SK-N-MC (cell line): ENCODE measurements around the gene LRMDA.

ENCODE experiments used
- EZH2 ChIP-seq: fragments of 200-600 bp; sonication (generic); IDR thresholded peaks from one replicate; pipeline ENCODE4 v1.6.1; 2017; ENCODE audit warnings: antibody characterized with exemption
- FOXP2 ChIP-seq: optimal IDR thresholded peaks from 2 replicates; pipeline ENCODE3; 2011; ENCODE audit warnings: mild to moderate bottlenecking, moderate library complexity; ENCODE audit not compliant: insufficient read depth; ENCODE audit errors: extremely low read length, control extremely low read depth
- POLR2AphosphoS5 ChIP-seq: IDR thresholded peaks from 2 replicates; pipeline ENCODE4 v1.6.1; 2012; ENCODE audit warnings: mild to moderate bottlenecking, low read depth, low read length, borderline replicate concordance

- no peak for TF ChIP-seq EZH2
- TF ChIP-seq POLR2AphosphoS5: no peak
- TF ChIP-seq FOXP2: no peak
These were observed 694.5 kb downstream of the LRMDA start for GRCh38 chr10:76125900-76126299.
